Dermis microvascular lymphatic vessel endothelial cell (primary cell): ENCODE data around the gene AKAP13. TPM values are rescaled to one million over a fixed set of nuclear protein-coding genes. Genes with fewer than 3 reads are reported as not detected.

Experiments used
- DNase-seq, 2 donors: peaks; one replicate each; pipeline versions ENCODE4 v3.0.0 to v3.0.0-alpha.2; 2010; ENCODE audit warnings: low read depth in 2 of 2
- total RNA-seq: library from RNA; depleted of rRNA; stranded (reverse); fragments of >200 nt; gene quantifications from 2 replicates; pipeline ENCODE4 v1.2.1, GENCODE V29; 2014

The AKAP13 gene
- total RNA-seq, 1 donor from 2014 or later: 54.7 TPM

DNA sequence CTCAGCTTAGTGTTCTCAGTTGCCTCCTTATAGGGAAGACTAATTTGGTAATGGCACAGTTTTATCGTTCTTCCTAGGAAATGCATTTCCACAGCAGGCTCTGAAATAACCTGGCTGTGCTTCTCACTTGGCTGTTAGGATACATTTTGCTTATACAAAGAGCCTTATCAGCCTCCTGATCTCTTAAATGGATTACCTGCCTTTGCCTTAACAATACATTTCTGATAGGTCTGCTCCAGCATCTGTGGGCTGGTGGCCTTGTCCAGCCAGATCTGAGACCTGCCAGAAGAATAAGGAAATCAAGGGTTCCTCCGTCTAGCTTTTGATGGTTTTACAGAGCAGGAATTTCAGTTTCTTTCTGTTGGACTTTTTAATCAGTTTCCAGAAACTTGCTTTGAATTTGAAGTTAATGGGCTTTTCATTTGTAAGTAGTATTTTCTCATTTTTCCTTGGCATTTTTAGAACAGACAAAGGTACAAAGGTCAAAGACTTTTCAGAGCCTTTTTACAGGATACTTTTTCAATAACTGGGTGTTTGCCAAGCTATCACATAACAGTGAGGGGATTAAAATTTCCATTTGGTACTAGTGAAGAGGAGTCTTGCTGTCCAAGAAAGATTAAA lies 116.3 kb downstream of the AKAP13 start:
- DNase-seq: no peak

DNA sequence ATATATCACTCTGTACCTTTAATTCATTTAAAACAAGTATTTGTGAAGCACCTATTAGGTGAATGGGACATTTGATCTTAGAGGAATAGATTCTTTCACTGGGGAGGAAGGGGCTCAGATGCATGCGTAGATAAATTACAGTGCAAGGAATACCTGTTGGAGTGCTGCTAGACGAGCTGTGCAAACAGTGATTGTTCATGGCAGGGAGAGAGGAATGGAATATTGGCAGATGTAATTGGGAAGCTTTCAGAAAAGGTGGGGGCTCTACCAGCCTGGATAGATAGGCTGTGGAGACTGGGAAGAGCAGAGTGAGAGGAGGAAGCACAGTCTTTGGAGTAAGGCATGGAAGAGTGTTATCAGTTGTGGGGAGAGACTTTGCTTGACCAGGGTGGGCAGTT lies 116.8 kb downstream of the AKAP13 start:
- DNase-seq: no peak

DNA sequence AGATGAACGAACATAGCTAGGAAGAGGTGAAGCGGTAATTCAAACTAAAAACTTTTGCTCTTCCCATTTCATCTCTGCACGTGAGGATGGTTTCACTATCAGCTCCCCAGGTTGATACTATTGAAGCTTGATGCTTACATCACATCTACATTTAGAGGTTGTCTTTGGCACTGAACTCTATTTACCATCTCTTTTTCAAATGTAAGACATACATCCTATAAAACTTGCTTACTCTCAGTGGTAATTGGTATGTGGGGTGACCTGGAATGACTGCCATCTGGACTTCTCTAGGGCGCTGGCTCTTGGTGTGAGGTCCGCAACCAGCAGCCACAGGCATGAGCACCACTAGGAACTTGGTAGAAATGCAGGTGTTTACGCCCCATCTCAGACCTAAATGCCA lies 118.1 kb downstream of the AKAP13 start:
- no peak for DNase-seq

DNA sequence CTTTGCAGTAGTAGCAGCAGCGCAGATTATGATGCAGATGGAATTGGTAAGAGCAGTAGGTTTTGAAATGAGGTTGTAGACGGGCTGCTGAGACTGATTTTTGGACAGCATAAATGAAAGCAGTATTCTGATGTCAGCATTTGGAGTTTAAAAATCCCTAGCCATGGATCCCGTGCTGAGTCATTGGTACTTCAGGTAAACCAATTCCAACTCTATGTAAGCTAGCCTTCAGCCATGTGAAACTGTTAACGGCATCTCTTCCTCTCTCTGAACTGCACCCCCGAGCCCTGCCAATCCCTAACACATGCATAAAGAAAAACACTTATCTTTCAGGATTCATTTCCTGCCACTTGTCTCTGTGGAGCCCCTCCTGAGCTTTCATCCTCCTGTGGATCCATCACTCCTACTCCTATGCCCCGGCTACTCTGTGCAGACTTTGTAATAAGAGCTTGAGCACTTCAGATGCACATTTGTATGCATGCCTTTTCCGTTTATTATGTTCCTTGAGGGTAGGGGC lies 119.0 kb downstream of the AKAP13 start:
- peak in 1 of 2 donors; percentile 7 for DNase-seq

DNA sequence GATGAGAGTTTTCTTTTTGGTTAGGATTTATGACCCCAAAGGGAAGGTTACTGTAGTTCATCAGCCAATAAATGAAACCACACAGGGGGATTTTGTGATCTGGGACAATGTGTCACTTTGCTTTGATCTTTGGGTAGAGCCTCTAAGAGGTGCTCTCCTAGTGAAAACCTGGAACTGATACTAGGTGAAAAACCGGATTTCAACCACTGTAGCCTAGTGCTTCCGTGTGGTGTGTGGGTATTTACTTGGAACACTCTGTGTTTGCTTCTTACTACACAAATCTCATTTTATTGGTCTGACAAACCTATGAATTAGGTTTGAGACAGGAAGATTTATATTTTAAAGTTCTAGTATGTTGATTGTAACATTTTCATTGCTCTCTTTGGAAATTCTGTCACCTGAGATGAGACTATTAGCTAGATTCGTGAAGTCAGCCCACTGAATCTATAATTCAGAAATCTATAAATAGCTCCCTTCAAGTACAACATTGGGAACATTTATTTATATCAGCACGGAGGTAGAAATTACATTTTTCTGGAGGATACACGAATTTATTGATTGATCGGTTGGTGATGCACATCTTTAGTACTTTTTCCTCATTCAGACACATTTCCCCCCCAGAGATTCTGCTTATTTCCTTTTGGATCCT lies 119.8 kb downstream of the AKAP13 start:
- DNase-seq: no peak

DNA sequence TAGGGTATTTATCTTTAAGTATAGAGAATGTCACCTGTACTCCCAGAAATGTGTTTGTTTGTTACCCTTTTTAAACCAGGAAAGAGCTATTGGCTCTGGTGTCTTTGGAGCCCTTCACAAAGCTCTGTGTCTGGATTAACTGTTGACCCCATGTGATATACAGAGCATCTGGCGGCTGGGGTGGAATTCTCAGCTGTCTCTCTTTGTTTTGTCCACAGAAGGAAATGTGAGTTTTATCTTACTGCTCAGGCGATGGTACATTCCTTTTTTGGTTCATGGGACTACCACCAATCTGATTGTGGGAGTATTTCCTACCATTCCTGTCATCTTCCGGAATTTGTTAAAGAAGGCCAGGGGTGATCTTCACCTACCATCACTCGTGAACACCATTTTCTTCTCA lies 120.3 kb downstream of the AKAP13 start:
- DNase-seq: peak; percentile 43 to 80

DNA sequence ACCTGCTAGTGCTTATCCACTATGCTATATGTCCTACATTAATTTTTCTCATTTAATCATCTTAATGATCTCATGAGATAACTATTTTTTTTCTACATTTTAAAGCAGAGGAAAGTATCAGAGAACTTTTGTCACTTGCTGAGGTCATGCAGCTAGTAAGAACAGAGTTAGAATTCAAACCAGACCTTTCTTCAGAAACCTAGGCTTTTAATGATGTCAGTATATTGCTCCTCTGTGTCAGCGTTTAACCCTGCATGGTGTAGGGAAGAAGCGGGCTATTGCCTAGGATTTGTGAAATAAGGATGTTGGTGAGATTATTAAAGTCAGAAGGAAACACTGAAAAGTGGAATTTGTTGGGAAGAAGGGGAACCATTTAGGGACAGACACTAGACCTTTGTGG lies 121.2 kb downstream of the AKAP13 start:
- DNase-seq: no peak

DNA sequence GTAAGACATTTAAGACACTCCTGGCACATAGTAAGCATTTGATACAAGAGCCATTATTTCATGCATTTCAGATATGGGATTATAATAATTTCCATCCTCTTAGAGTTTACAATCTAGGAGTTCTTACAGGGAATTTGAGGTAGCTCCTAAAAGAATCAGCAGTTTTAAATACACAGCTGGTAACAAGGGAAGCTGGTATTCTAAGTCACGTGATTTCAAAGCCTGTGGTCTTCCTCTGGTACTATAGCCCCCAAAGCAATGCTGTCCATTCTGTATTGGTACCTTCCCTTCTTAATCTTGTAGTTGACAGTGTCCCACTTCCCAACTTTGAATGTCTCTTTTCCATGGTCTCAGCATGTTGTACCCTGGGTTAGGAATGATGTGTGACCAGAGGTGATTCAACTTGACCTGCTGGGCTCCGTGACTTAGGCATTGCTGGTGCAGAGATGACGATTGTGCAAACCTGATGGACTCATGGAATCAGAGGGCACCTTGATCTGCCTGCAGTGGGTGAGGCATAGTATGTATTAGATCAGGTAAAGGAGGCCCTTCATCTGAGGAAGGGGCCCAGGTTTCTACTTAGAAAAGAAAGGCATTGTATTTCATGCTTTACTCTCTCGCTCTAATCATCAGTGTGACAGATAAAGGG lies 122.9 kb downstream of the AKAP13 start:
- no peak for DNase-seq

DNA sequence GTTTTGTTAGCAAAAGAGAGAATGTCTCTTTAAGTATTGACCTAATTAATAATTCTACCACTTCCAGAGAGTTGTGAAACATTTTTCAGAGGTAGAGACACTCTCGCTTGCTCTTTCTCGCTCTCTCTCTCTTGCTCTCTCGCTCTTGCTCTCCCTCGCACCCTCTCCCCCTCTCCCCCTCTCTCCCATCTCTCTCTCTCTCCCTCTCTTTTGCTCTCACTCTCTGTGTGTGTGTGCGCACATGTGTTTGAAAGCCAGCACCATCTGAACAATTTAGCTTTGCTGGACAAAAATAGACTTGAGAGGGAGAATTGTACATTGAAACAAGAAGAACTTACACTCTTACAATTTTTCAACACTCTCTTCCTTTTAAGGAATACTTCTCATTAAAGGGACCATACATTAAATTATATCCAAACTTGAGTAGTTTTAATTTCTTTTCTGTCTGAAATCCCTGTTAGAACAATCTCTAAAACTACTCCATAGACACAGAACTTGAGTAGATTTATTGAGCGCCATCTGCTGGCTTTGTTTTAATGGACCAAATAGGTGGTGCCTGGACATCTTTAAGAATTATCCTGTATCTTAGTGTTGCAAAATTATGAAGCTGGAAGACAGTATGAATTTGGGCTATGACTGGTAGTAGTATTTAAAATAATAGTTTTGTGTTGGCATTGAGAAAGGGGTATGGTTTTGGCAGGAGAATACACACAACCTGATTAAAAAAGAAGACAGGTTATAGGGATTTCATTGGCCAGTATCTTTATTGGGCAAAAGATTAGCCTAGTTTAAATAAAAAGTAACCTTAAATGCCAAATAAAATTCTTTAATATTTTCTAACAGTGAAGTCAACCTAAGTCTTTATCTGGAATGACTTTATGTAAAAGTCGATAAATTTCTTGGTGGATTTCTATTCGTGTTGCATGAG lies 124.6 kb downstream of the AKAP13 start:
- DNase-seq: peak; percentile 57 to 77

DNA sequence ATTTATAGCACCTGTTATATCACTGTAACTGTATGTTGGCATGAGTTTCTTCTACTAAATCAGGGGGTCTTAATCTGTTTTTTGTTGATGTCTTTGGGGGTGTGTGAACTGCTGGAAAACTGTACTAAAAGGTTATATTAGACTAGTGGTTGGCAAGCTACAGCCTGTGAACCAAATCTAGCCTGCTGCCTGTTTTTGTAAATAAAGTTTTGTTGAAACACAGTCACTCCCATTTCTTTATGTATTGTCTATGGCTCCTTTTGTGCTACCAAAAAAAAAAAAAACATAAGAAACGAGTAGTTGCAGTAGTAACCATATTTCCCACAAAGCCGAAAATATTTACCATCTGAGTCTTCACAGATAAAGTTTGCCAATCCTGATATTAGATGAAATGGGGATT lies 126.7 kb downstream of the AKAP13 start:
- no peak for DNase-seq

DNA sequence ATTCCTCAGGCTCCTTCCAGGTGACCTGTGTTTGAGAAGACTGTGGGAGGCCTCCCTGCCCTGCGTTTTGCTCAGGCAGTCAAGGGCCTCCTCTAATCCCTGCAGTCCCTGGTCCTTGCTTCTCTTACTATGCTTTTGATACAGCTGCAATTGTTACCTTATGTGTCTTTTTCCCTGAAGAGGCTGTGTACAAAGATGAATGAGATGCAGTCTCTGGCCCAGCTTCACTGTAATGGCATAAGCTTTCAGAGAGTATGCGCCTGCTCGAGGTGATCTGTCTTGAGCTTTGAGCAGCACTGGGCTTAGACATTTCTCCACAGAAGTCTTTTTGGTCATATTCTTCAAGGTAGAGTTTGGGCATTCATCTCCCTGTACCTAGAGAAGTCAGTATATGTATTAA lies 129.6 kb downstream of the AKAP13 start:
- DNase-seq: no peak

DNA sequence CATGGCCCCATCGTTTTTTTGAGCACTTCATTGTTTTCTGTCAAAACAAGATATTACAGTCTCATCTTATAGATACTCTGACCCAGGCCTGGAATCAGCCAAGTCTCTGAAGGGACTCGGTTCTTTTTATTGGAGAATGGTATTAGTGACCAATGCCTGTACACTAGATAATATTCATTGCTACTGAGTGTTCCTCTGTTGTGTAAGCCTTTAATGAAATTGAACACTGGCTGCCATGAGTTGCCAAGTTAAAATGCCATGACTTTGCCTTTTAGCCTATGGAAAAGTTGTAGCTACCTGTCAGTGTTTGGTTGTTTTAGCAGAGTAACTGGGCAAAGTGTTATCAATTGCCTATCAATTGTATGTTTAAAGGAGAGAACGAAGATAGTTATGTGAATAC lies 134.0 kb downstream of the AKAP13 start:
- DNase-seq: no peak

DNA sequence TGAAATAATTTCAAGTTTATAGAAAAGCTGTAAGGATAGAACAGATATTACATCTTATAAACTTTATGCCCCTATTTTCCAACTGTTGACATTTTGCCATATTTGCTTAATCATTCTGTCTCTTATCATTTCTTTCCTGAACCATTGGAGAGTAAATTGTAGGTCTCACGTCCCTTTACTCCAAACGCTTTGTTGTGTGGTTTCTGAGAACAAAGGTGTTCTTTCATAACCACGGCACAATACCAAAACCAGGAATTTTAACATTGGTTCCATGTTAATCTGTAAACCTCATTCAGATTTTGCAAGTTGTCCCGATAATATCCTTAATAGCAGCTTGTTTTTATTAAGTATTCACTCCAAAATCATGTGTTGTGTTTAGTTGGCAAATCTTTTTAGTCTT lies 134.8 kb downstream of the AKAP13 start:
- DNase-seq: no peak

DNA sequence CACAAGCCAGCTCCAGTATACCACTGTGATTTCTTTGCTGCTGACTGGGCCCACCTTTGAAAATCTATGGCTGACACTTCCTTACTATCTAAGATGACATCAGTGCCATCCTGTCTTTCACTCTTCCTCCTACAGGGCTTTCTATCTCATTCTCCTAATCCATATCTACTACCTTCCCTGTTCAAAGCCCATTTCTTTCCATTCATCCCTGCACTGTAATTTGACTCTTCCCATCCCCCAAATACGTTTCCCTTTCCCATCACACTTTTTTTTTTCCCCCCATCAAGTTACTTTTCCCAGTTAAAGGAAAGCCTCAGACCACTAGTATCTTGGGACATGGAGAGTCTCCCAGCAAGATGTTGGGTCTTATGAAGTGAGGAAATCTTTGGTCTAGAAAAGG lies 136.7 kb downstream of the AKAP13 start:
- DNase-seq: no peak

DNA sequence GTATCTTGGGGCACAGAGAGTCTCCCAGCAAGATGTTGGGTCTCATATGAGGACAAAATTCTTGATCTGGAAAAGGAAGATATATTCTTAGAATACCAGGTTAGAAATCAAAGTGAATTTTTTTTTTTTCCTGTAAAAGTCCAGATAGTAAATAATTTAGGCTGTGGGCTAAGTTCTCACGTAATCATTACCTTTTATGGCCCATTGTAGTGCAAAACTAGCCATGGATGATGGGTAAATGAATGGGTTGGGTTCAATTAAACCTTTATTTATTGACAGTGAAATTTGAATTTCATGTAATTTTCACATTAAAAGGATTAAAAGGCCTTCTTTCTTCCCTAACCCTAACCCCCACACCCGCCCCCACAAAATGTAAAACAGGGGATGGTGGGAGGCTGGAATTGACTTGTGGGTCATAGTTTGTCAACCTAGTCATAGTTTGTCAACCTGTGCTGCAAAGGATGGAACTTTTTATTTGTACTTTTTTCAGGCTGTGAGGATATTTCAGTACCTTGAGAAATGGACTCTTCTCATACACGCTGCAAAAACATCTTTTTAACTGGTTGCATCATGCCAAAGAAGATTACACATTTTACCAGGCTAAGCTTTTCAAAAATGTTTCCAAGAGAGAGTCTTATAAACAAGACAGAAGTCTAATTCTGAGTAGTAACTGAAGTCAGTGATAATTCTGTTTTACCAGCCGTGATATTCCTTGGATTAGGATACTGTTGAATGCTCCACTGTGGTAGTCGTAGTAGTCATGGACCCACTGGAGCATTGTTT lies 138.8 kb downstream of the AKAP13 start:
- DNase-seq: no peak

DNA sequence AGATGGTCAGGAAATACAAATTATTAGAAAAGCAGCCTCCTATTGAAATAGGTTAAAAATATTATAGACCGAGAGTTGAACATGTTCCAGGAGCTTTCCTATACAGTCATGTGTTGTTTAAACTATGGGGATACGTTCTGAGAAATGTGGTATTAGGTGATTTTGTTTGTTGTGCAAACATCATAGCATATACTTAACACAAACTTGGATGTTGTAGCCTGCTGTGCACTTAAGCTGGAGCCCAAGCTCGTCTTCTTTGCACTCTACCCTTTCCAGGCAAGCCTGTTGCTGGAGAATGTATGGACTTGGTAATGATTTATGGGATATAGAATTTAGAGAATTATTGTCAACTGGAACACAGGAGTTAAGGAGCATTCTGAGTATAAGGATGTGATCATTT lies 140.2 kb downstream of the AKAP13 start:
- DNase-seq: no peak

DNA sequence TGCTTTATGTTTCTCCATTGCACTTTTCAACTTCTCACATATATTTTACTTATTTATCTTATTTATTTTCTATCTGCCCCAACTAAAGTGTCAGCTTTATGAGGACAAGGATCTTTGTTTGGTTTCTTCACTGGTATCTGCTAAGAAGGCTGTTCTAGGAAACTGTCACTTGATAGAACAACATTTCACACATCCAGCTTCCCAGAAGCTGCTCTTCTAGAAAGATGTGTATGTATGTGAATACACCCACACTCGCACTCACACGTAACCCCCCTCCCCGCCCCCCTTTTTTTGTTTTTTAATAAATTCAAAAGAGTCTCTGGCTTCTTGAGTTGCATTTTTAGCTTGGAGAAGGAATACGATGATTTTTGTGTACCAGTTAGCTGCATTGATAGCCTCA lies 143.1 kb downstream of the AKAP13 start:
- no peak for DNase-seq

DNA sequence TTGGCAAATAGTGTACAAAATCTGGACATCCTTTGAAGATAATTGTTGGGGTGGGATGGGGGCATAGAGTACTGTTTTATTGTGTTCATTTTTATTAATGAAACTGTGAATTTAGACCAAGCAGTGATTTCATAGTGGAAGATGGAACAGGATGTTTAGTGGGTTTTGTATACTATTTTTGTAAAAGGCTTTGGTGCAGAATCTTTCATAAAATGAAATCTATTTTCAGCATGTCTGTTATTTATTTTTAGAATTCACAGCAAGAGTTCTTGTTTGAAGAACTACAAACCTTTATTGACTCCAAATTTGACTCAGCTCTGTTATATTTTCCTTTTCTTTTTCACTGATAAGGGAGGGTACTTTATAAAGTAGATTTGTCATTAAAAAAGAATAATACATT lies 145.4 kb downstream of the AKAP13 start:
- DNase-seq: no peak

DNA sequence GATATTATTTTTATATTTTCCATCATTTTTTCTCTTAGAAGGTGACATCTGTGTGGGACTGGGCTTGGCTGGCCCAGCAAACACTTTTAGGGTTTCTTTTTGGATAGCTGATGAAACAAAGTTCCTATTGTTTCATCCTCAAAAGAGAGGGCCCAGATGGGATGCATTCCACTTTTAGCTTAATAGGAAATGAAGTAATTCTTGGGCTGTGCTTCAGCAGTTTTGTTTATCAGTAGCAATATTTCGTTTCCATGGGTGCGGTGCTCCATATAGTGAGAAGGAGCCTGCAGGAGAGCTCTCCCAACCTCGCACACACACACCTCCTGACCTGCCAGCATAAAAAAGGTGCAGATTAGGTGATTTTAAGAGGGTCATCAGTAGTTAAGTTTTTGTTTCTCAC lies 147.5 kb downstream of the AKAP13 start:
- DNase-seq: peak; percentile 65 to 91

DNA sequence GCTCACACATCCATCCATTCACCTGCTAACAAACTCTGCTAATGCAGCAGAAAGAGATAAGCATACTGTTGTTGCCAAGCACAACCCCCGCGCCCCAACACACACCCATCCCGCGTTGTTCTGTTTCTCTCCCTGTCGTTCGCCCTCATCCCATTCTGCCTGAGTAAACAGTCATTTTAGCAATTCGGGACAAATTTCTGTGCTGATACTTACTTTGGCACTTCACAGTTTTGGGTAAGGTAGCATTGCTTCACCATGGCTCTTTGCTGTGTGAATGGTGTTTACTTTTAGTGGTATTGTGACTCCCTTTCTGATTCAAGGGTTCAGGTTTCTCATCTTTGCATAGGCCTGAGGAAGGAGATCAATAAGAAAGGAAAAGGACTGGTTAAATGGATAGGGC lies 149.7 kb downstream of the AKAP13 start:
- DNase-seq: no peak

DNA sequence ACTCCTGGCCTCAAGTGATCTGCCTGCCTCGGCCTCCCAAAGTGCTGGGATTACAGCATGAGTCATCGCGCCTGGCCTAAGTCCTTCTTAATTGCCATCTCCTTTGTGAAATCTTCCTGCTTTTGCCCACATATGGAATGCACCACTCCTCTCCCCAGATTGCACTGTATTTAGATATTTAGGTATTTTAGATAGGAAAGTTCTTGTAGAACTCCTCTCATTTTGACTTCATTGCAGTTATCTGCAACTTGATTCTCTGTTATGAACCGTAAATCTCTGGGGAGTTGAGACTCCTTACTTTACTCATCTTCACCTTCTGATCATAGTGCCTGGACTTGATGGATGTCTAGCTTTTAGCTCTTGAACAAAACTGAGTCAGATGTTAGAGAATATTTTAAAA lies 150.7 kb downstream of the AKAP13 start:
- DNase-seq: no peak
